Measurements from ENCODE around the gene MAD2L2. TPM values are rescaled to one million over a fixed set of nuclear protein-coding genes. Genes with fewer than 3 reads are reported as not detected.
"Not testable (repeated sequence)": the region's sequence is repeated elsewhere in the genome, so short reads cannot be mapped to it uniquely, and the experiment has no call there.

Gene MAD2L2
- total RNA-seq, 1 donor from 2014 or later: 34.9 TPM

GRCh38 chr1:11645270-11645669 is 35.7 kb downstream of the MAD2L2 start:
- ATAC-seq (ENCODE audit: low read depth): no peak
- no peaks in the 10 kb centered on the region for H3K9me3 Mint-ChIP-seq
- ChIA-PET POLR2A (interaction anchor here (0.9 to 1.3 kb wide), 2 partner anchors 86 to 372 kb away, joined by 4 read pairs; no protein-coding TSS in a partner anchor), CTCF (interaction anchor here (0.8 to 5.8 kb wide), 12 partner anchors 10 to 607 kb away, joined by 3 to 101 read pairs (median 5); partner anchors contain the start of gene FBXO6)
- peaks cover 2% of the 10 kb centered on the region for H3K27me3 Mint-ChIP-seq
- no peak overlapping the region for H3K27ac Mint-ChIP-seq
- peaks cover 12% of the 10 kb centered on the region for H3K4me1 Mint-ChIP-seq
- intact Hi-C loops (cut with micrococcal nuclease): no loop called here
- no peak overlapping the region for H3K4me3 Mint-ChIP-seq
- no peaks in the 10 kb centered on the region for H3K36me3 Mint-ChIP-seq (ENCODE audit: low read depth)
- no peak for DNase-seq
- no peak for TF ChIP-seq CTCF (IDR thresholded peaks at IDR 0.05)

- H3K36me3 Mint-ChIP-seq (ENCODE audit: low read depth): no peaks in the 10 kb centered on the region
- no peak for TF ChIP-seq CTCF (IDR thresholded peaks at IDR 0.05)
- ATAC-seq (ENCODE audit: low read depth) (no peak), DNase-seq (no peak)
- H3K4me3 Mint-ChIP-seq: no peak overlapping the region
- H3K9me3 Mint-ChIP-seq: no peaks in the 10 kb centered on the region
- H3K4me1 Mint-ChIP-seq: peaks cover 1% of the 10 kb centered on the region
- intact Hi-C loops (cut with micrococcal nuclease): loop anchor here (2.0 kb wide), 1 partner anchor 165 kb away; the partner anchor contains the start of gene DISP3
- H3K27me3 Mint-ChIP-seq: peaks cover 5% of the 10 kb centered on the region
- ChIA-PET CTCF (interaction anchor here (0.9 to 5.8 kb wide), 13 partner anchors 21 to 606 kb away, joined by 3 to 101 read pairs (median 7); partner anchors contain the start of gene FBXO6), POLR2A (interaction anchor here (0.6 to 0.7 kb wide), 4 partner anchors 8 to 215 kb away, joined by 3 to 6 read pairs (median 4); no protein-coding TSS in a partner anchor)
- no peak overlapping the region for H3K27ac Mint-ChIP-seq
Observed at GRCh38 chr1:11643782-11644181, 37.2 kb downstream of the MAD2L2 start.

DNA sequence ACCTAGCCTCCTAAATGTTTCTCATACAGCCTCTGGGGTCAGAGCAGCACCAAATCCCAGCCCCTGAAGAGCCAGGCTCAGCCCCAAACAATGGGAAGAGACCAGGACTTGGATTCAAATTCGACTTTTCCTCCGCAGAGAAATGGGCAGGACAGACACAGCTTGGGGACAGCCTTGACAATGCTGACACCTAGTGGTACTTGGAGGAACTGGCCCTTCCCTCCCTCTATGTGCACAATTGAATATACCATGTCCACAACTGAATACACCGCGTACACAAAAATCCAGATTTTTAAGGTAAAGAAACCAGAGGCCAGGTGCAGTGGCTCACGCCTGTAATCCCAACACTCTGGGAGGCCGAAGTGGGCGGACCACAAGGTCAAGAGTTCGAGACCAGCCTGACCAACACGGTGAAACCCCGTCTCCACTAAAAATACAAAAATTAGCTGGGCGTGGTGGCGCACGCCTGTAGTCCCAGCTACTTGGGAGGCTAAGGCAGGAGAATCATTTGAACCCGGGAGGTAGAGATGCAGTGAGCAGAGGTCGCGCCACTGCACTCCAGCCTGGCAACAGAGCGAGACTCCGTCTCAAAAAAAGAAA is 38.4 kb downstream of the MAD2L2 start:
- intact Hi-C loops (cut with micrococcal nuclease): loop anchor here (1.0 to 2.0 kb wide), 4 partner anchors 164 to 605 kb away; partner anchors contain the start of gene DISP3
- not testable (repeated sequence) for H3K4me1 Mint-ChIP-seq; H3K27me3 Mint-ChIP-seq; H3K36me3 Mint-ChIP-seq (ENCODE audit: low read depth); H3K4me3 Mint-ChIP-seq; H3K9me3 Mint-ChIP-seq; H3K27ac Mint-ChIP-seq
- DNase-seq (peak; percentile 40), ATAC-seq (ENCODE audit: low read depth) (peak; percentile 88)
- peak; percentile 95 for TF ChIP-seq CTCF (IDR thresholded peaks at IDR 0.05)
- ChIA-PET POLR2A (interaction anchor here (0.5 to 1.0 kb wide), 3 partner anchors 39 to 418 kb away, joined by 3 to 6 read pairs (median 3); no protein-coding TSS in a partner anchor), CTCF (interaction anchor here (0.8 to 5.8 kb wide), 9 partner anchors 22 to 604 kb away, joined by 3 to 101 read pairs (median 9); partner anchors contain the start of gene FBXO6)

GRCh38 chr1:11641776-11642305 is 39.1 kb downstream of the MAD2L2 start:
- DNase-seq: no peak
- no peak for TF ChIP-seq CTCF (IDR thresholded peaks at IDR 0.05)
- Mint-ChIP-seq H3K27me3 (peaks cover 5% of the 10 kb centered on the region), H3K4me1 (no peaks in the 10 kb centered on the region), H3K36me3 (ENCODE audit: low read depth) (no peaks in the 10 kb centered on the region), H3K4me3 (no peak overlapping the region), H3K9me3 (no peaks in the 10 kb centered on the region), H3K27ac (no peak overlapping the region)
- POLR2A ChIA-PET: interaction anchor here (1.0 kb wide), 1 partner anchor 400 kb away, joined by 3 read pairs; no protein-coding TSS in a partner anchor
- intact Hi-C loops (cut with micrococcal nuclease): loop anchor here (1.0 to 2.0 kb wide), 4 partner anchors 163 to 605 kb away; partner anchors contain the start of gene DISP3
- no peak for ATAC-seq (ENCODE audit: low read depth)
- CTCF ChIA-PET: interaction anchor here (0.8 to 5.8 kb wide), 10 partner anchors 9 to 604 kb away, joined by 3 to 101 read pairs (median 6); partner anchors contain the start of gene FBXO6

- DNase-seq (no peak), ATAC-seq (ENCODE audit: low read depth) (no peak)
- CTCF ChIA-PET: interaction anchor here (1.0 to 5.8 kb wide), 5 partner anchors 8 to 603 kb away, joined by 3 to 101 read pairs (median 9); no protein-coding TSS in a partner anchor
- Mint-ChIP-seq H3K4me1 (peaks cover under 1% of the 10 kb centered on the region), H3K4me3 (no peak overlapping the region), H3K27ac (no peak overlapping the region), H3K36me3 (ENCODE audit: low read depth) (no peaks in the 10 kb centered on the region), H3K27me3 (peaks cover 10% of the 10 kb centered on the region), H3K9me3 (no peaks in the 10 kb centered on the region)
- intact Hi-C loops (cut with micrococcal nuclease): no loop called here
- POLR2A ChIA-PET: no interaction called here
- no peak for TF ChIP-seq CTCF (IDR thresholded peaks at IDR 0.05)
Observed at GRCh38 chr1:11640944-11641343, 40.0 kb downstream of the MAD2L2 start.

All from activated B cell treated with CpG ODN at 0.5 μM for 24 hours (primary cell).